SIG-M5 (cell line): ENCODE results near the gene ERGIC1.

Source experiments
- DNase-seq: peaks from one replicate; lab custom pipeline; 2025; lab: John Stamatoyannopoulos, UW

The ERGIC1 gene

DNA sequence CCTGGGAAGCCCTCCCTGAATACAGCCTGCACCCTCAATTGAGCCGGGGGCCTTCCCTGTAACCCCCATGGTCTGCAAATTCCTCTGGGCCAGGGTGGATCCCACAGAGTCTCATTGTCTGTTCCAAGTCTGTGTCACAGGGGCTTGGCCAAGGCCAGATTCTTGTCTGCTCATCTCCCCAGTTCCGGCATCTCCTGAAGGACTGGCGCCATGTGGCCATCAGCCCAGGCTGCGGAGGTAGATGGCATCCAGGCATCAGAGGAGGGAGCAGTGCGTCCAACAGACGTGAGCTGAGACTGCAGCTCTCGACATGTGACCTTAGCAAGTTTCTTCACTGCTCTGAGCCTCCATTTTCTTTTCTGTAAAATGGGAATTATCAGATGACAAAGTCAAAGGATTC, 87.9 kb downstream of the ERGIC1 start:
- DNase-seq, result no peak

DNA sequence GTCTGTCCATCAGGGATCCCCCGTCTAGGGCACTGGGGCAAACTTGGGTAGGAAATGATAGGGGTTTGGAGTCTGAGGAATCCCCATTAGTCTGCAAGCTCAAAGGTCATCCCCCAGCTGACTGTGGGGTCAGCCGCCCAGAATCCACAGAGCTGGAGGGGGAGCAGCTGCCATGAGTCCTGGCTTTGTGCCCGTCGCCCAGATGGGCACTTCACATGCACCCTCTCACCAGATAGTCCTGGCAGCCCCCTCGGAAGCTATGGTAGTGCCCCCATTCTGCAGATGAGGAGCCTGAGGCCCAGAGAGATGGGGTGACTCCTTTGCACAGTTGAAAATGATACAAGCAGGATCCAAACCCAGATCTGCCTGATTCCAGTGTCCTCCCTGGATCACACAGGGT, 89.5 kb downstream of the ERGIC1 start:
- DNase-seq, result no peak

DNA sequence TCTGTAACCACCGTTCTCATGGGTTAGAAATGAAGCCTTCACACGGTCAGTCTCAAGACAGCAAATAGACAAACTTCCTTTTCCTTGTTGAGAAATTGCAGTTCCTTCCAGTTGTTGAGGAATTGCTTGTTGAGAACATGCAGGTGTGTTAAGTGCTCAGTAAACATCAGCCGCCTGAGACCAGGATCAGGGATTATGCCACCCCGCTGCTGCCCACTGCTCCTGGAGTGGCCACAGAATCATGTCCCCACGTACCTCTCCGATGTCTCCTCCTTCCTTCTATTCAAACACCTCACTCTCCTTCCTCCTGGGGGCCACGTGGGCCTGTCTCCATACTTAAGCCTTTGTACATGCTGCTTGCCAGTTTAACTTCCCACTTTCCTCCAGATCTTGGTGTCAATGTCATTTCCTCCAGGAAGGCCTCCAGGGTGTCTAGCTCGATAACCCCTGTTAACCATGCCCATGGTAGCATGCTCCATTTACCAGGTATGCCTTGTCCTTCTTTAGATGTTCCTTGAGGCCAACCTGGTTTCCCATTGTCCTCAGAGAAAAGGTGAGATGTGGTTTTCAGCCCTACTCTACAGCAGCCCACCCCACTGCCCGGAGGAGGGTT, 91.4 kb downstream of the ERGIC1 start:
- no peak for DNase-seq

DNA sequence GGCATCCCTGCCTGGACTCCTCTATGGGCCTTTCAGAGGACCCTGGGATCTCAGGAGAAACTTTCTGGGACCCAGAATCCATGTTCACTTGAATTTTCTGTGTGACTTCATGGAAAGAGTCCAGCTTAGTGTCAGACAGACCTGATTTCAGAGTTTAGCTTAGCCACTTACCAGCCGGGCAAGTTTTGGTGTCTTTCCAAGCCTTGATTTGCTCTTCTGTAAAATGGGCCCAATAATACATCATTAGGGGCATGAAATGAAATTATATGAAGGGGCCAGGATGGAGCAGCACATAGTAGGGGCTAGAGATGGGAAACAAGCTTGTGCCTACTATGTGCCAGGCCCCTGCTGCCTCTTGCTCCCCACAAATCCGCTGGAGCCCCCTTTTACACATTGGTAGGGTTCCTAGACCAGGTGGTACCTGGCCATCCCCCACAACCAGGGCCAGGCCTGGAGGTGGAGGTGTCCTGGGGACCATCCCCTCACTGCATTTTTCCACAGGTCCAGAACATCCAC, 92.0 kb downstream of the ERGIC1 start:
- no peak for DNase-seq

DNA sequence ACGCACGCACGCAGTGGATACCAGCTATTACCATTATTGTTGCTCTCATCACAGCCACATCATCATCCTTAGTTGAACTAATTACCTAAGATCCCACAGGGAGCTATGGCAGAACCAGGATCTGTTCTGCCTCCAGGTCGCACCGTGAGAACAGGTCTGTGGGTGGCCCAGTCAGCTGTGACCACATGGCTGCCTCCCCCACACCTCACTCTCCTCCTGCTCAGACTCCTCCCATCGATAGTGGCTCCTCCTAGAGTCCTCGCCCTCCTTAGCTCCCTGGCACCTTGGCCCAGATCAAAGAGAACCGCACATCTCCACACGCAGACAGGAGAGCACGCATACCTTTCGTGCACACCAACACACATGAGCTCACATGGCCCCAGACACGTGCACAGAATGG, 92.7 kb downstream of the ERGIC1 start:
- DNase-seq, result no peak

DNA sequence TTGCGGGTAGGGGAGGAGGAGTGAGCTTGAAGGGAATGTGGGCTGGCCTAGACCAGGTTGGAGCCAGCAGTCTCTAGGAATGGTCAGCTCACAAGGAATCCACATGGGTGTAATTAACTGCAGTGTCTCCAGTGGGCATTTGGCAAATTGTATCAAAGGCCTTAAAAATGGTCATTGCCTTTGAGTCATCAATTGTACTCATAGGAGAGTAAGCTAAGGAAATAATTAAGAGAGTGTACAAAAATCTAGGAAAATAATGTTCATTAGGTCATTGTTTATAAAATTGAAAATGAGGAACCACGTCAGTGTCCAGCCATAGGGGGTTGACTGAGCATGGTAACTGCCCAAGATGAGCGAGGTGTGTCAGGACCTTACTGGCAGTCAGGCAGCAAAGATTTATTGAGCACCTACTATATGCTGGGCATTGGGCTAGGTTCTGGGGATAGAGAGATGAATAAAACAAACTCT, 95.4 kb downstream of the ERGIC1 start:
- no peak for DNase-seq

DNA sequence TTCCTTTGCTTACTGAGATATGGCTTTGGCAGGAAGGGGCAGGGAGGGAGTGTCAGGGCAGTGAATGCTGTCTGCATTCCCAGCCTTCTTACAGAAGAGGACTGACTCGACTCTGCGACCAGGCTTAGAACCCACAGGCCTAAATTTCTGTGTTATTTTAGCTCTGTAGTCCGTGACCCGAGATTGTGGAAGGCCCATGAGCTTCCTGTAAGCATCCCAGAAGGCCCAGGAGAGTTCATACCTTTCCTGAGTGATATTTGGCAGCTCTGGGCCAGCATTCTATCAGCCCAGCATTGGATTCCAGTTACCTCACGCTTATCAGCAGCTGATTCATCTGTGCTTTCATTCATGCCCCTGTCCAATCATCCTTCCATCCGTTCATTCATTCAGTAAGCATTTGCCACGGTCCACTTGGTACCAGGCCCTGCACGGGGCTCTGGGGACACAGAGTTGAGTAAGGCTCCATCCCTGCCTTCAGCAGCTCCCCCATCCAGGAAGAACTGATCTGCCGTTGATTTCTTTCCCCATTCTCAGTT, 97.0 kb downstream of the ERGIC1 start:
- no peak for DNase-seq

DNA sequence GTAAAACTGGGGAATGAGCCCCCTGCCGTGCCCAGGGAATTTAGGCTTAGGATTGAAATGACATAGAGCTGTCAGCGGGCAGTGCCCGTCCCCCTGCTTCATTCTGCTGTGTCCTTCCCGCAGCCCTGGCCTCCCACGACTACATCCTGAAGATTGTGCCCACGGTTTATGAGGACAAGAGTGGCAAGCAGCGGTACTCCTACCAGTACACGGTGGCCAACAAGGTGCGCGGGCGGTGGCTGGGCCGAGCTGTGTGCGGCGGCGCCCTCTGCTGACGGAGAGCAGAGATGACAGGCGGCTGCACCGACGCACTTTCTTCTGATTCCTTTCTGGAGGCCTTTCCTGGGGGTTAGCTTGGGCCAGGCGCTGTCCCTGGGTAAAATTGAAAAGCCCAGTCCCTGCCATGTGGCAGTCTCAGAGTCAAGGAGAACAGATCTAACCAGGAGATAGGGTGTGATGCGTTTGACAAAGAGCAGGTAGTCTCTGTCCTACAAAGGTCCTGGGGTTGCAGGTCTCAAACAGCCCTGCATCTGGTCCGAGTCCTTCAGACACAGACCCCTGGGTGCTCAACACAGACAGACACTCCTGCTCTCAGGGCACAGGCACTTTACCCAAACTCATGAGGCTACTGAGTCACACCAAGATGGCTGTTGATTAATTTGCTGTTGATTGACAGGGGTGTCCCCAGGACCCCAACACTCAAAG, 98.4 kb downstream of the ERGIC1 start:
- no peak for DNase-seq

DNA sequence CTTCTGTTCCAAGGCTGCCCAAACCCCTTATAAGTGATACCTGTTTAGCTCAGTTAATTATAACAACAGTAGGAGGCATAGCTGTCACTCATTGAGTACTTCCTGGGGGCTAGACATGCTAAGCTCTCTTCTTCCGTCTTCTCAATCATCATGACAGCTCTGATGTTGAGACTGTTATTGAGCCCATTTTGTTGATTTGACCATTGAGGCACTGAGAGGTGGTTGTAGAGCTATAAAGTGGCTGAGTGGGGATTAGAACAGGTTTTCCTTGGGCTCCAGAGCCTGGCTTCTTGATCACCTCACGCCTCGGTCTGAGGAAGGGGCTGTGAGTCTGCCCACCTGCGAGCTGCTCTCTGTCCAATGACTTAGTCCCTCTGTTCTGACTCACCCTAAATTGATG, 99.2 kb downstream of the ERGIC1 start:
- DNase-seq, result no peak

DNA sequence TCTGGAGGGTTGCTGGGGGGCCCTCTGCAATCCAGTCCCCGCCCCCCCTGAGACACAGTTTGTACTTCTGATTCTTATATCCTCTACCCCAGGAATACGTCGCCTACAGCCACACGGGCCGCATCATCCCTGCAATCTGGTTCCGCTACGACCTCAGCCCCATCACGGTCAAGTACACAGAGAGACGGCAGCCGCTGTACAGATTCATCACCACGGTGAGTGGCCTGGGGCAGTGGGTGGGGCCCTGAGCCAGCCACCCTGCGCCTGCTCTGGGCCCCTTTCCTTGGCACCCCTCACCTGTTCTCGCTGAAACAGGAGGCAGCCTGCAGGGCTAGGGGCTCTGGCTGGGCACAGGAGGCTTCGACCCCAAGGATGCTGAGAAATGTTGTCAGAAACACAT, 101.0 kb downstream of the ERGIC1 start:
- no peak for DNase-seq

DNA sequence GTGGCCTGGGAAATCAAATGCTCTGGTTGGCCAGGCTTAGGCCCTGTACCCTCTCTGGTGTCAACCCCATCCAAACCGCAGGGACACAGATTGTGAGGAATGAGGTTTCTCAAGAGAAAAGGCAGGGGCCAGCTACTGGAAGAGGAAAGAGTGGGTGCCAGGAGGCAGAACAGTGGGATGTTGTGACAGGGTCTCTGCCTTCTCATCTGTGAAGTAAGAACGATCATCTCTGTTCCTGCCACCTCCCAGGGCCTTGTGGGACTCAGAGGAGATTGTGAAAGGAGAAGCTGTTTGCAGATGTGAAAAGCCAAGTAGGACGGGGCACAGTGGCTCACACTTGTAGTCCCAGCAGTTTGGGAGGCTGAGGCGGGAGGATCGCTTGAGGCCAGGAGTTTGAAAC, 102.3 kb downstream of the ERGIC1 start:
- DNase-seq, result no peak

DNA sequence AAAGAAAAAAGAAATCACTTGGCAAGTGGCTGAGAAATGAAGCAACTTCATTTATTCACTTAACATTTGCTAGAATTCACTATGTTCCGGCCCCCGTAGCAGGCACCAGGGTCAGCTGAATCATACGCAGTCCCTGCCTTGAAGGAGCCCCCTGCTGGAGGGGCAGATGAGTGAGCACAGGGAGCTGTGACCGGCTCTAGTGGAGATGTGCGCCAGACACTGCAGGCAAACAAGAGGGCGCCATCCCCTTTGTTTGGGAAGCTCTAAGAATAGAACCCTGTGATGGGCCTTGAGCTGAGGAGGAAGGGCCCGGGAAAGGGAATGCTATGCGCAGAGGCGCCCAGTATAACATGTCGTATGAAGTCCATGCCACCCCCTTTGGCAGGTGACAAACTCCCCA, 105.0 kb downstream of the ERGIC1 start:
- DNase-seq, result no peak

DNA sequence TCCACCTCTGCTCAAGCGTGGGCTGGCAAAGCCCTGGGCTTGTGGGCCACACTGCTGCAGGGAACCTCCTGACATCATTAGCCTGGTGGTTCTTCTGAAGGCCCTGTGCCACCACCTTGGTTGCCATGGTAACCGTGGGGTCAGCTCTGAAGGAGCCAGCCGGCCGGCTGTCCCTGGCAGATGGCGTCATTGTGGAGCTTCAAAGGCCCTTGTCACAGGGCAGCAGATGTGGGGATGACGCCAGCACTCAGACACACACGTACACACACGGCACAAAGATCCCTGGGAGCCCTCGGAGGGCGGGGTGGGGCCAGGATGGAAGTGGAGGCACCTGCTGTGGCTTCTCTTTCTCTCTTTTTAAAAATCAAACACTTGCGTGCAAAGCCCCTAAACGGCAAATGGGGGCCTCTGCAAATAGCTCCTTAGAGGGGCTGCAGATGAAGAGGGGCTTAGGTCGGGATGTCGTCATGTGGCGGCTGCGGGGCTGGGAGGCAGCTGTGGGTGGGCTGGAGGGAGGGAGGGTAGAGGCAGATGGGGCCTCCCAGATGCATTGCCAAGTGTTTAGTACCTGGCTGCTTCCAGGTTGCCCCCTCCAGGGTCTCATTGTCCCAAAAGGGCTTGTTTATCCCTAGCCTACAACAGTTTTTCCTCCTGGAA, 105.7 kb downstream of the ERGIC1 start:
- no peak for DNase-seq

DNA sequence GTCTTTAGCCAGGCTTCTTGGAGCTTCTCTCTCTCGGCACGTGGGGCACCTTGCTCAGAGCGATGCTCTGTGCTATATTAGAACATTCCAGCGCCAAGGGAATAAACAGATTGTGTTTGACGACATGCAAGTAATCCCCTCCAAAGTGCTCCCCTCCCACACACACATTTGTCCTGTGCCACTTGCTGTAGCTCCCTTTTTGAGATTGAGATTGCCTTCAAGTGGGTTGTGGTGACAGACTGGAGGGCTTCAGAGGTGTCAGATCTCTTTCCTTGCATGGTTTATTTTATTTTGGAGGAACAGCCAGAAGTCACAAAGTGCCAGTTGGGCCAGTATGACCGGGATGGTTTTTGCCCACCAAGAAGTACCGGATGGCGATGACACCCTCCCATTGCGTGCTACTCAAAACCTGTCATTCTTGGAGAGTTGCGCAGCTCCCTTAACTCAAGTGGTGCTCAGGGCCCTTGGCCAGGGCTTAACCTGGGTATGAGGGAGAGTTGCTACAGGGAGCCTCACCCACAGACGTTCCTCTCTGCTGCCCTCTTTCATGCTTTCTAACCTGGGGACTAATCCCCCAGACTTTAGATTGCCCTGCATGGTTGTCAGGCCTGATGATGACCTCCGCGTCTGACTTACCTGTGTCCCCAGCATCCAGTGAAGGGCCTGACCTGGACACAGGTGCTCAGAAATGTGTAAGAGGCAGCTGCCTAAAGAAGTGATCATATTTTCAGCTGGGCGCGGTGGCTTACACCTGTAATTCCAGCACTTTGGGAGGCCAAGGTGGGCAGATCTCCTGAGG, 106.4 kb downstream of the ERGIC1 start:
- DNase-seq, result no peak

DNA sequence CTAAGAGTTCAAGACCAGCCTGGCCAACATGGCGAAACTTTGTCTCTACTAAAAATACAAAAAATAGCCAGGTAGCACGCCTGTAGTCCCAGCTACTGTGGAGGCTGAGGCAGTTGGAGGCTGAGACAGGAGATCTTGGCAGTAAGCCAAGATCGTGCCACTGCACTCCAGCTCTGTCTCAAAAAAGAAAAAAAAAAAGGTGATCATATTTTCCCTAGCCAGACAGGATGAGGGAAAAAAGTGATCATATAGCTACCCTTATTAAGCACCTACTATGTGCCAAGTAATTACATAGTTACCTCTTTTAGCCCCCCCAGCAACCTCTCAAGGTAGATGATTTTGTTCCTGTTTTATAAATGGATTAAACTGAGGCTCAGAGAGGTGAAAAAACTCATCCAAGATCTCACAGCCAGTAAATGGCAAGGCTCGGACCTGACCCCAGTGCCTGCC, 107.0 kb downstream of the ERGIC1 start:
- no peak for DNase-seq

DNA sequence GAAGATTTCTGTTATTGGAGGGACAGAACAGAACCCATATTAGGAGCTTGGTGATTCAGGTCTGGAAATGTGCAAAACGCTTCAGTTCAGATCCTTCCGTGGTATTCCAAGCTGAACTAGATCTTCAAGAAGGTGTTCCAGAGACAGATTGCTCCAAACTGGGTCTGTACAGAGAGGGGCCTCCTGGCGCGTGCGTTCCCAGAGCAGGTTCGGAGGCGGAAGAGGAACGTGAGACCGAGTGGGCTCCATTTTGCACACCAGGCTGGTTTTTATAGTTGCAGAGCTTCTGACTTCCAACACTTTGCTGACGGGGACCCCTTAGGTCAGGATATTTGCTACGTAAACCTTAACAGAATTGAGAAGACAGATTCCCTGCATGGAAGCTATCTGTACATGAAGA, 108.5 kb downstream of the ERGIC1 start:
- no peak for DNase-seq

DNA sequence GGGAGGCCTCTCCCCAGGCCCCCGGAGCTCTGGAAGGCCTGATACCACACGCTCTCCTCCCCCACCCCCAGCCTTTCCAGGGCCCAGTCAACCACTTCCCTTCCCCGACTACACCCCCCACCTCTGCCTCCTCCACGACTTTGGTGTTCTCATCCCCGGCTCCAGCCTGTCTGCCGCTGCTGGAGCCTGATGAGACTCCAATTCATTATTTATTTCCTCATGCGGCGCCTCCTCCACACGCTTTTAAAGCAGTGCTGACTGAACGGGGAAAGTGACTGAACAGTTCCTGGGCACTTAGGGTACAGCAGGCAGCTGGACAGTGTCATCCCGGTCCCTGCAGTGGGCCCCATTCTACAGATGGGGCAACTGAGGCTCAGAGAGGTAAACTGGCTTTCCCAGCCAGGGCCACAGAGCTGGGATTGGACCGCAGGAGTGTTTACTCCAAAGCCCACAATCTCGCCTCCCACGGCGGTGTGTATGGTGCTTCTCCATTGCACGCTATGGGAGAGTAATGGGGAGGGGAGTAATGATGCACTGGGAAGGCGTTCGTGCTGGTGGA, 109.3 kb downstream of the ERGIC1 start:
- no peak for DNase-seq

DNA sequence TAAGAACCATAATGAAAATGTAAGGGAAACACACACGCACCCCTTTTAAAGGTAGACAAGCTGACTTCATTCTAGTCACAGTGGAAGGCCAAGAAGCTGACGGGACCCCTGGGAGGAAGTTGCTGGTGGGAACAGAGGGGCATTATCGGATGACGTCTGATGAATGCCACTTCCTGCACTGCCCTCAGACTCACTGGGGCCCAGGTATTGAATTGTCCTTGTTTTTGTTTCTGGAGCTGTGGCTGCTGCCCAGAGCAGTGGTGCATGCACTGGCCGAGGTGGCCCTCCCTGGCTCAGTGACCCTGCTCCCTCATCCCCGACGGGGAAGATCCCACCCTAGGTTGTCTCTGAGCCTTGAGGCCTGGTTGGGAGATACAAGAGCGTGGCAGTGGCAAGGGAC, 109.9 kb downstream of the ERGIC1 start:
- DNase-seq, result no peak

DNA sequence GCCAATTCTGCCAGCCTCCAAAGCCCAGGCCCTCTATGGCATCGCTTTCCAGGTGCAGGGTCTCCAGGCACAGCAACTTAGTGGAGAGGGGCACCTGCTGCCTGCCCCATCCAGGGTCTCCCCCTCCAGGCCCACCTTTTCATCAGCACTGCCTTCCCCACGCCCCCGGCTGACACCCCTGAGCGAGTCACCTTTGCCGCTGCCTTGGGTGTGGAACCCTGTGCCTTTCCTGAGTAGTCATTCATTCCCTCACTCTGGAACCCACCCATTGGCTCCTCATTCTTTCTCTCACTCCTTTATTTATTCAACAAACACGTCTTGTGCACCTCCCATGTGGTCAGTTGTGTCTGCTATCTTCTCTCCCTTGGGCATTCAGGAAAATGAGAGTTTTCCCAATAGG, 110.7 kb downstream of the ERGIC1 start:
- no peak for DNase-seq

DNA sequence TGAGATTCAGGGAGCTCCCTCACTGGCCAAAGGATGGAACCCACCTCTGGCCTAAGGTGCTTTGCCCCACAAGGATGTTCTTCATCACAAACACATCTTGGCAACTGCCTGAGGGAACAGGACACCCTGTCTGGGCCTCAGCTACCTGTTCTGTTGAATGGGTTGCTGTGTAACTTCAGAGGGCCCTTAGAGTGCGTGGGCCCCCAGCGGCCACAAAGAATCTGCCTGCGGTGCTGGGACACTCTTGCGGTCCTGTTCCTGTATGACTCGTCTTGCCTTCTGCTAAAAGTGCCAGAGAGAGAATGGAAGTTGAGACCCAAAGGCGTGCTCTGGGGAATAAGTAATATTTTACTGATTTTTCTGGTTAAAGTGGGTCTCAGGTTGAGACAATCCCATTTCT, 111.1 kb downstream of the ERGIC1 start:
- no peak for DNase-seq

DNA sequence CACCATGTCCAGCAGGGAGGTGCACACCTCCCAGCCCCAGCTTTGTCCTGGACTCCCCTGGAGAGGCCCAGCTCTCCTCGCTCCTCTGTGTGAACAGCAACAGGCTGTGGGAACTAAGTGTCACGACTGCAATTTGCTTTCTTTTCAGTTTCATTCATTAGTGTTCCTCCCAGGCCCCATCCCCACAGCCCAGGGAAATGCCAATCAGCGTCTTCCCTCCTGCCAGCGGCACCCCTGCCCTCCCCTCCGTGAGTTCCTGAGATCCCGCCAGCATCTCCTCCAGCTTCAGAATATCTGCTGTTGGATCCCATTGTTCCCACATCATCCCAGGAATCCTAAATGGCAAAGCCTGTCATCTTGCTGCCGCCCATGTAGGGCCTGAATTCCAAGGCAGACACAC, 112.1 kb downstream of the ERGIC1 start:
- DNase-seq, result no peak

DNA sequence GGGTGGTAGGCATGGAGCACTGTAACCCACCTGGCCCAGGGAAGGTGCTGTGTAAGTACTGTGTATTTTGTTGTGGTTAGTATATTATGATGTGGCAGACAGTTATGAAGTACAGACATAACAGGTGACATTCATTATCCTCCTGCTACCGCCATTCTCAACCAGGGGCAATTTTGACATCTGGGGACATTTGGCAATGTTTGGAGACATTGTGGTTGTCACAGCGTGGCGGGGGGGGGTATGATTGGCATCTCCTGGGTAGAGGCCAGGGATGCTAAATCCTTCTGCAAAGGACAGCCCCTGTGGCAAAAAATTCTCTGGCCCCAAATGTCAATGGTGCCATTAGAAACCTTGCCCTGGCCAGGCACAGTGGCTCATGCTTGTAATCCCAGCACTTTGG, 115.4 kb downstream of the ERGIC1 start:
- no peak for DNase-seq
